NT2/D1 (cell line): ENCODE results near the gene SPOPL.

Experiments
- YY1 ChIP-seq: IDR thresholded peaks from 2 replicates; pipeline ENCODE4 v1.6.1; 2011; ENCODE audit not compliant: insufficient read length, insufficient read depth
- ZNF274 ChIP-seq: IDR thresholded peaks from 2 replicates; pipeline ENCODE4 v1.6.1; 2011; ENCODE audit warnings: mild to moderate bottlenecking, low read depth, low read length

DNA sequence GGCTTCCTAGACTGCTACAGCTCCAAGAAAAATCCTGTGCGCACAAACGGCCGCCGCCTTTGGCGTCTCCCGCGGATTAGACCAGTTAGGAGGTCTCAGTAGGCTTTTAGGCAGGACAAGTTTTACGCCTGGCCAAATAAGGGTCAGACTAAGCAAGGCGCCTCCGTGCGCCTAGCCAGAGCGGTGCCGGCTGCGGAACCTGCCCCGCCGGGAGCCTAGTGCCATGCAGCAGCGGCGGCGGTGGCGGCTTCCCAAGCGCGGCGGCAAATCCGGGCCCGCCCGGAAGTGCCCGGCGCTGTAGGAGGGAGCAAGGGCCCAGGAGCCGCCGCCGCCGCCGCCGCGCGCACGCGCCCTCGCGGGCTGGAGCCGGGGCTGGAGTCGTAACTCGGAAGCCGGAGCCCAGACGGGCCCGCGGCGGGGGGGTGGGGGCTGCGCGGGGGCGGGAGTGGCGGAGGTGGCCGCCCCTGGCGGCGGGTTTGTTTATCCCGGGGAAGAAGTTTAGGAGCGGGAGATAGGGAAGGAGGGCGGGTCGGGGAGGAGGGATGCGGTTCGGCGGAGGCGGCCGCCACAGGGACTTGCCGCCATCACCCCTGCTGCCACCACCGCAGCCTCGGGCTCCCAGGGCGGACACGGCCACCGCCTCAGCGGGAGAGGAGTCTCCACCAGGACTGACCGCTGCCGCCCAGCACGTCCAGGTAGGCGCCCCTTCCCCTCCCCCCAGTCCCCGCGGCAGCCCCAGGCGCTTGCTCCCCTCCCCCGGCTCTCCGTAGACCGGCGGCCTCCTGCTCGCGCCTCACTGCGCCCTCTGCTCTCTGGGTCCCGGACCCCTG, at the start of gene SPOPL:
- TF ChIP-seq YY1 (no peak), ZNF274 (no peak)
